GM12865 (cell line): ENCODE results near the gene PRKAR1B.

Experiments used
- DNase-seq: peaks from one replicate; pipeline ENCODE4 v3.0.0; 2010; ENCODE audit warnings: low read depth
- H3K4me3 ChIP-seq: 2 replicates; pipeline ENCODE4 v1.5.1; 2011; ENCODE audit warnings: mild to moderate bottlenecking, low read depth, low read length, control low read depth
- TF ChIP-seq, protein P1 (sequence below): IDR thresholded peaks from 2 replicates; pipeline ENCODE4 v1.5.1; 2011; ENCODE audit warnings: low read length, control low read depth, low read depth, inconsistent platforms; ENCODE audit not compliant: insufficient read depth; ENCODE audit errors: missing control alignments

Gene PRKAR1B

DNA sequence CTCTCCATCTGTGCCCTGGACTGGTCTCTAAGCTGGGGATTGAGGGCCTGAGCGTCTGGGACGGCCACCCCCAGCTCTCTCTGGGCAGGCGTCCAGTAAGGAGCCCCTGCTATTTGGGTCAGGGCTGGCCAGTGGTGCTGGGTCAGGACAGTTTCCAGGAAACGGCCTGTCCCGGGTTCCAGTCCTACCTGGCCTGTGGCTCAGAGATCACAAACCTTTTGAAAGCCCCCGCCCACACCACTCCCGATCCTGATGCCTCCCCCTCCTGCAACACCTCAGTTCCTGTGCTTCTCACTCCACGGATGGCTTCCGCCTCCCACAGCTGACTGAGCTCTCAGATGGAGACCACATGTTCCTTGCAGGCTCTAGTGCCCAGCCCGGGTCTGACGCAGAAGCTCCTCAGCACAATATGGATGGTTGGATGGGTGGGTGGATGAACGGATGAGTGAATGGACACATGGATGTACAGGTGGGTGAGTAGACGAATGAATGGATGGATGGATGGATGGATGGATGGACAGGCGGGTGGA lies 115.7 kb downstream of the PRKAR1B start:
- no peak for DNase-seq
- no peak overlapping the region for H3K4me3 ChIP-seq
- TF ChIP-seq, protein P1, sequence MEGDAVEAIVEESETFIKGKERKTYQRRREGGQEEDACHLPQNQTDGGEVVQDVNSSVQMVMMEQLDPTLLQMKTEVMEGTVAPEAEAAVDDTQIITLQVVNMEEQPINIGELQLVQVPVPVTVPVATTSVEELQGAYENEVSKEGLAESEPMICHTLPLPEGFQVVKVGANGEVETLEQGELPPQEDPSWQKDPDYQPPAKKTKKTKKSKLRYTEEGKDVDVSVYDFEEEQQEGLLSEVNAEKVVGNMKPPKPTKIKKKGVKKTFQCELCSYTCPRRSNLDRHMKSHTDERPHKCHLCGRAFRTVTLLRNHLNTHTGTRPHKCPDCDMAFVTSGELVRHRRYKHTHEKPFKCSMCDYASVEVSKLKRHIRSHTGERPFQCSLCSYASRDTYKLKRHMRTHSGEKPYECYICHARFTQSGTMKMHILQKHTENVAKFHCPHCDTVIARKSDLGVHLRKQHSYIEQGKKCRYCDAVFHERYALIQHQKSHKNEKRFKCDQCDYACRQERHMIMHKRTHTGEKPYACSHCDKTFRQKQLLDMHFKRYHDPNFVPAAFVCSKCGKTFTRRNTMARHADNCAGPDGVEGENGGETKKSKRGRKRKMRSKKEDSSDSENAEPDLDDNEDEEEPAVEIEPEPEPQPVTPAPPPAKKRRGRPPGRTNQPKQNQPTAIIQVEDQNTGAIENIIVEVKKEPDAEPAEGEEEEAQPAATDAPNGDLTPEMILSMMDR = no peak

DNA sequence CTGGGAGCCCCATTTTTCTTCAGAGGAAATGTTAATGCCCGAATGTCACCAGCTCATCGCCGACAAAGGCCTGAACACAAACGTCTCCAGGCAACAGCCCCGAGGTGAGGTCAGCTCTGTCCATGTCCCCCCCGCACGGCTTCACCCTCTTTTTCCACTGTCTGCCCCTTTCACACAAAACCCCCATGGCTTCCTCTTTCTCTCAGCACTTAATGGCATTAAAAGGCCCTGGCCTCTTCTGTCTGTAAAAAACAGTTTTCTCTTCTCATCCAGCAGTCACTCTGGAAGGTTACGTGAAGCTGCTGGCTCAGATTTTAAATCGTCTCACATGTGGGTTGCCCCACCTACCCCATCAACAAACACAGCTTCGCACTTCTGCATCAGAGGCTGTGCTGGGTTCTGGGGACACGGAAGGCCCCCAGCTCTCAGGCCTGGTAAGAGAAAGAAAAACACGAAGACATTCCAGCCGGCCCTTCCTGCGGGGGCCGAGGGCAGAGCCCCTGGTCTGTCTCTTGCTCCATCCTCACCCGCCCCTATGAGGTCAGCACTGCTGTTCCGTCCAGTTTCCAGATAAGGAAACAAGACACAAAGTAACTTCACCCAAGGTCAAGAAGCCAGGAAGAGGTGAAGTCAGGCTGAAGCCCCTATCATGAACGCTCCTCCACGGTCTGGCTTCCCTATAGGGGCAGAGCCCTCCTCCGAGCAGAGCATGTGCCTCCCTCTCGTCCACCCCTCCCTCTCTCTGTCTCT lies 116.4 kb downstream of the PRKAR1B start:
- no peak overlapping the region for H3K4me3 ChIP-seq
- TF ChIP-seq, protein P1 = no peak
- no peak for DNase-seq

DNA sequence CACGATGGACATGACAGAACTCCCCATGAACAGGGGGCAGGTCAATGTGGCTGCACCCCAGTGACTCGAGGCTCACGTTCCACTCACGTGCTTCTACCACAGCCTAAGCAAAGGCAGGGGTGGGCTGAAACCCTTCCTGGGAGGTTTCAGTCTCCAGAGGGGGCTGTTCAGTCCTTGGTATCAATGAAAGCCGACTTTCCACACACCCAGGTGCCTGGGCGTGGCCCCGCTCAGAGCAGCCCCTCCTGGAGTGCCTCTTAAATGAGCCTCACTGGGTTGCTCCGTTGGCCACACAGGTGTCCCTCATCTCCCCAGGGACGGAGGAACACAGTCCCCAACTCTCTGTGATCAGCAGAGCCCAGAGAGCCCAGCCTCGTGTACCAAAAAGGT lies 116.9 kb downstream of the PRKAR1B start:
- TF ChIP-seq, protein P1 = no peak
- DNase-seq = no peak
- H3K4me3 ChIP-seq = no peak overlapping the region

DNA sequence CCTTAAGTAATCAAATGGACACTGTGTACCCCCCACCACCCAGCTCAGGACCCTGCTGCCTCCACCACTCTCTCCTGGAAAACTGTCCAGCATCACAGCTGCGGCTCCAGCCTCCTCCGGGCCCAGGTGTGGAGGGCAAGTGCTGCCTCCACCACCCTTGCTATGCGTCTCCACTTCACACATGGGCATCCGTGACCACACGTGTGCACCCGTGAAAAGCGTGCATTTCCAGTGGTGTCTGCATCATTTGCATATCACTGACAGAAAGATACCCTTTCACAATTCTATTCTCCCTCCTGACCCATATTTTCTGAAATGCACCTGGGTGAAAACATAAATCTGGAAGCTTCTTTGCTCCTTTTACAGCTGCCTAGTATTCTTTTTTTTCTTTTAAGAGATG lies 117.7 kb downstream of the PRKAR1B start:
- TF ChIP-seq, protein P1 = no peak
- no peak for DNase-seq
- H3K4me3 ChIP-seq = no peak overlapping the region

DNA sequence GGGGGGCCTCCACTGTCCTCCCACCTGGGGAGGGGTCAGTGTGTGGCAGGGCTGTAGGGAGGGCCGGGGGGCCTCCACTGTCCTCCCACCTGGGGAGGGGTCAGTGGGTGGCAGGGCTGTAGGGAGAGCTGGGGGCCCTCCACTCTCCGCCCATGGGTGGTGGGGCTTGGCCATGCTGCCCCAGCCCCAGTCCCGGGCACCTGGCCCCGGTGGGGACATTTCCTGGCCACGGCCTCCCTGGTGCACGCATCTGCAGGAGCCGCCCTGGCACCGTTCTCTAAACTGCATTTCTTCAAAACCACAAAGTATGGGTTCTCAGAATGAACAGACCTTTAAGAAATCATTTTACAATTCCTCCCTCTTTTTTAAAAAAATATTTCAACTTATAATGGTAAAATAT lies 118.1 kb downstream of the PRKAR1B start:
- DNase-seq = no peak
- no peak overlapping the region for H3K4me3 ChIP-seq
- TF ChIP-seq, protein P1 = no peak

DNA sequence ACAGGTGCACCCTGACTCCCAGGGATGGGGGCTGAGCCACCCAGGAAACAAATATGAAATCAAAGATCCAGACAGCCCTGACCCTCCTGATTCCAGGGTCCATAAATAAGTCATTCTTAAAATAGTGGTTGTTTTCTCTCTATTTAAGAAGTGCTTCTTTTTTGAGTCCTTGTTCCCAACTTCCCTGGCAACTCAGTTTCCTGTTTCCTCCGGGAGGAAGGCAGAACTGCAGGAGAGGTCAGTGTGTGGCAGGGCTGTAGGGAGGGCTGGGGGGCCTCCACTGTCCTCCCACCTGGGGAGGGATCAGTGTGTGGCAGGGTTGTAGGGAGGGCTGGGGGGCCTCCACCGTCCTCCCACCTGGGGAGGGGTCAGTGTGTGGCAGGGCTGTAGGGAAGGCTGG lies 118.7 kb downstream of the PRKAR1B start:
- TF ChIP-seq, protein P1 = no peak
- H3K4me3 ChIP-seq = no peak overlapping the region
- DNase-seq = no peak

DNA sequence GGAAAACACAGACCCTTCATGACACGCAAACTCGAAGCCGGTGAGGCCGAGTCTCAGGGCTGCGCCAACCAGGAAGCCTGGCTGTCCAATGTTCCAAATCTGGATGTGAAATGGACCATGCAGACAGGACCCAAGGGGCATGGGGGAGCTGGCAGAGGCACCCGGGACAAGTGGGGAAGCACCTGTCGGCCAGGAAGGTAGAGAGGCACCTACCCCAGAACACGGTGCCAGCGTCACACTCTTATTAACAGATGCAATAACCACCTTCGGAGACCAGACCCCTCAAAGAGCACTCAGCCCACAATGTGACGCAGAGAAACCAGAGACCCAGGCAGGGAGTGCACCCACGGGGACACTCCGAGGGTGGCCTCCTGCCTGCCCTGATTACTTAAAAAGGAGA lies 119.1 kb downstream of the PRKAR1B start:
- TF ChIP-seq, protein P1 = no peak
- H3K4me3 ChIP-seq = no peak overlapping the region
- DNase-seq = no peak
